Activated T-cell treated with anti-CD3 and anti-CD28 coated beads, Interleukin-2, amount 50 U/mL, for 4 hours (primary cell): ENCODE data around the gene CIZ1. TPM values are rescaled to one million over a fixed set of nuclear protein-coding genes. Genes with fewer than 3 reads are reported as not detected.
"Not testable (repeated sequence)": the region's sequence is repeated elsewhere in the genome, so short reads cannot be mapped to it uniquely, and the experiment has no call there.

ENCODE experiments used
- ATAC-seq, 2 donors: fragments of 200-7000 bp; cut with Tn5 transposase; one replicate each; pipeline ENCODE4 v1.10.0; 2021
- DNase-seq: peaks from one replicate; pipeline ENCODE4 v3.0.0-alpha.2; 2020
- H3K27me3 Mint-ChIP-seq: one replicate; pipeline ENCODE4 v1.8.0; 2021; ENCODE audit warnings: low read depth, mixed read lengths
- H3K36me3 Mint-ChIP-seq: one replicate; pipeline ENCODE4 v1.8.0; 2022; ENCODE audit warnings: mixed read lengths; ENCODE audit not compliant: insufficient read depth
- H3K4me1 Mint-ChIP-seq: one replicate; pipeline ENCODE4 v1.8.0; 2021; ENCODE audit warnings: low read depth, mixed read lengths
- H3K4me3 Mint-ChIP-seq: one replicate; pipeline ENCODE4 v1.8.0; 2021; ENCODE audit warnings: mild to moderate bottlenecking, moderate library complexity, mixed read lengths
- H3K9me3 Mint-ChIP-seq: one replicate; pipeline ENCODE4 v1.8.0; 2021; ENCODE audit warnings: mixed read lengths
- total RNA-seq, 3 donors: library from RNA; stranded (reverse); gene quantifications; one replicate each; pipeline ENCODE4 v1.2.1, GENCODE V29; 2021

CIZ1 gene
- total RNA-seq, 3 donors from 2014 or later: 117 to 128 (median 124) TPM

- Mint-ChIP-seq H3K4me1 (peaks cover 13% of the 10 kb centered on the region), H3K9me3 (no peaks in the 10 kb centered on the region), H3K36me3 (no peaks in the 10 kb centered on the region), H3K4me3 (peak overlapping the region; percentile 37), H3K27me3 (no peaks in the 10 kb centered on the region)
- ATAC-seq (peak in 1 of 2 donors; percentile 60), DNase-seq (no peak)
Observed at GRCh38 chr9:128142061-128142460, 49.3 kb downstream of the CIZ1 start.

GRCh38 chr9:128141604-128142003 lies 49.8 kb downstream of the CIZ1 start:
- no peak for DNase-seq
- ATAC-seq: no peak
- Mint-ChIP-seq H3K36me3 (no peaks in the 10 kb centered on the region), H3K4me1 (peaks cover 13% of the 10 kb centered on the region), H3K27me3 (no peaks in the 10 kb centered on the region), H3K4me3 (no peak overlapping the region), H3K9me3 (no peaks in the 10 kb centered on the region)

GRCh38 chr9:128139621-128140020 lies 51.8 kb downstream of the CIZ1 start:
- ATAC-seq (no peak), DNase-seq (no peak)
- no peaks in the 10 kb centered on the region for H3K9me3 Mint-ChIP-seq
- H3K4me1 Mint-ChIP-seq: peaks cover 16% of the 10 kb centered on the region
- no peak overlapping the region for H3K4me3 Mint-ChIP-seq
- H3K27me3 Mint-ChIP-seq: no peaks in the 10 kb centered on the region
- no peaks in the 10 kb centered on the region for H3K36me3 Mint-ChIP-seq

GRCh38 chr9:128138001-128138400 lies 53.4 kb downstream of the CIZ1 start:
- DNase-seq (no peak), ATAC-seq (no peak)
- Mint-ChIP-seq H3K9me3 (no peaks in the 10 kb centered on the region), H3K27me3 (peaks cover 1% of the 10 kb centered on the region), H3K4me3 (no peak overlapping the region), H3K36me3 (no peaks in the 10 kb centered on the region), H3K4me1 (peaks cover 12% of the 10 kb centered on the region)

- peaks cover 6% of the 10 kb centered on the region for H3K27me3 Mint-ChIP-seq
- H3K9me3 Mint-ChIP-seq: no peaks in the 10 kb centered on the region
- no peaks in the 10 kb centered on the region for H3K36me3 Mint-ChIP-seq
- ATAC-seq: no peak
- no peak for DNase-seq
- H3K4me1 Mint-ChIP-seq: peaks cover 6% of the 10 kb centered on the region
- no peak overlapping the region for H3K4me3 Mint-ChIP-seq
Observed at GRCh38 chr9:128136816-128137793, 54.3 kb downstream of the CIZ1 start.

GRCh38 chr9:128135561-128135960 lies 55.8 kb downstream of the CIZ1 start:
- not testable (repeated sequence) for DNase-seq, ATAC-seq, H3K36me3 Mint-ChIP-seq, H3K4me3 Mint-ChIP-seq, H3K4me1 Mint-ChIP-seq, H3K9me3 Mint-ChIP-seq, H3K27me3 Mint-ChIP-seq

GRCh38 chr9:128132139-128132538 lies 59.2 kb downstream of the CIZ1 start:
- H3K27me3 Mint-ChIP-seq, ATAC-seq, DNase-seq, H3K4me3 Mint-ChIP-seq, H3K36me3 Mint-ChIP-seq, H3K9me3 Mint-ChIP-seq: not testable (repeated sequence)
- H3K4me1 Mint-ChIP-seq: peaks cover 14% of the 10 kb centered on the region

- ATAC-seq, H3K4me3 Mint-ChIP-seq, DNase-seq, H3K36me3 Mint-ChIP-seq, H3K9me3 Mint-ChIP-seq, H3K27me3 Mint-ChIP-seq: not testable (repeated sequence)
- peaks cover 18% of the 10 kb centered on the region for H3K4me1 Mint-ChIP-seq
Observed at GRCh38 chr9:128131346-128131745, 60.0 kb downstream of the CIZ1 start.

GRCh38 chr9:128130651-128131050 lies 60.7 kb downstream of the CIZ1 start:
- H3K4me1 Mint-ChIP-seq: peaks cover 23% of the 10 kb centered on the region
- not testable (repeated sequence) for H3K36me3 Mint-ChIP-seq, H3K4me3 Mint-ChIP-seq, DNase-seq, ATAC-seq, H3K27me3 Mint-ChIP-seq, H3K9me3 Mint-ChIP-seq

GRCh38 chr9:128129976-128130590 lies 61.3 kb downstream of the CIZ1 start:
- not testable (repeated sequence) for ATAC-seq, H3K9me3 Mint-ChIP-seq, H3K27me3 Mint-ChIP-seq, H3K36me3 Mint-ChIP-seq
- Mint-ChIP-seq H3K4me3 (peak overlapping the region; percentile 56), H3K4me1 (peaks cover 28% of the 10 kb centered on the region)
- DNase-seq: peak; percentile 45

GRCh38 chr9:128128836-128129590 lies 62.4 kb downstream of the CIZ1 start:
- Mint-ChIP-seq H3K4me1 (peaks cover 33% of the 10 kb centered on the region), H3K27me3 (peaks cover 6% of the 10 kb centered on the region), H3K9me3 (no peaks in the 10 kb centered on the region), H3K4me3 (peak overlapping the region; percentile 97), H3K36me3 (peaks cover 3% of the 10 kb centered on the region)
- ATAC-seq (no peak), DNase-seq (no peak)

GRCh38 chr9:128127990-128128835 lies 63.2 kb downstream of the CIZ1 start:
- Mint-ChIP-seq H3K4me3 (peak overlapping the region; percentile 97), H3K4me1 (peaks cover 33% of the 10 kb centered on the region), H3K27me3 (peaks cover 6% of the 10 kb centered on the region), H3K36me3 (peaks cover 3% of the 10 kb centered on the region), H3K9me3 (no peaks in the 10 kb centered on the region)
- DNase-seq: peak; percentile 79
- peak; percentile 83 to 84 for ATAC-seq

- Mint-ChIP-seq H3K9me3 (no peaks in the 10 kb centered on the region), H3K36me3 (peaks cover 6% of the 10 kb centered on the region), H3K4me3 (peak within 1 kb of the TSS; percentile 97), H3K4me1 (peaks cover 33% of the 10 kb centered on the region), H3K27me3 (peaks cover 1% of the 10 kb centered on the region)
- ATAC-seq: peak; percentile 79
- peak; percentile 76 for DNase-seq
Observed at GRCh38 chr9:128127568-128127989, 63.8 kb downstream of the CIZ1 start, which contains the start of gene PTGES2. TSS of gene PTGES2 (minus strand) at chr9:128127729. CDS start at chr9:128127717, 12 bp downstream.
